H1 (cell line): ENCODE results near the gene CIROP. TPM values are rescaled to one million over a fixed set of nuclear protein-coding genes. Genes with fewer than 3 reads are reported as not detected.

Source experiments
- CTCF ChIA-PET: fragments of 300-600 bp; sonication (Branson Sonifier 250); formaldehyde crosslinking; loops from one replicate; lab custom pipeline; 2021; ENCODE audit not compliant: partially characterized antibody; lab: Charles Lee
- POLR2A ChIA-PET: fragments of 300-600 bp; sonication (Branson Sonifier 250); formaldehyde crosslinking; loops from one replicate; lab custom pipeline; 2021; ENCODE audit warnings: inconsistent platforms; ENCODE audit not compliant: partially characterized antibody; lab: Charles Lee
- DNase-seq, 2 experiments: peaks; one replicate each; pipeline versions ENCODE4 v3.0.0 to v3.0.0-alpha.2; 2010 to 2022; ENCODE audit warnings: low spot score in 2 of 2, low read depth in 1 of 2, mixed read lengths in 1 of 2
- FAIRE-seq: peaks from 2 replicates; lab custom pipeline; 2011; peaks lifted over from hg19 to GRCh38; lab: Jason Lieb, UNC
- H2AFZ ChIP-seq: 2 replicates; pipeline ENCODE4 v1.8.1; 2012; ENCODE audit warnings: low read length, inconsistent platforms
- H2AK5ac ChIP-seq: 2 replicates; pipeline ENCODE4 v1.6.1; 2013; ENCODE audit warnings: low read depth, low read length
- H2BK120ac ChIP-seq: replicated peaks from 2 replicates; pipeline ENCODE3; 2013; ENCODE audit warnings: low read depth, low read length, inconsistent platforms
- H2BK12ac ChIP-seq: 2 replicates; pipeline ENCODE4 v1.6.1; 2013; ENCODE audit warnings: low read depth, low read length
- H2BK15ac ChIP-seq: 2 replicates; pipeline ENCODE4 v1.6.1; 2013; ENCODE audit warnings: low read length
- H2BK20ac ChIP-seq: 2 replicates; pipeline ENCODE4 v1.6.1; 2013; ENCODE audit warnings: low read length
- H2BK5ac ChIP-seq: 2 replicates; pipeline ENCODE4 v1.6.1; 2013; ENCODE audit warnings: low read depth, low read length
- H3K14ac ChIP-seq: 2 replicates; pipeline ENCODE4 v1.6.1; 2013; ENCODE audit warnings: inconsistent platforms; ENCODE audit not compliant: insufficient read length
- H3K18ac ChIP-seq: 2 replicates; pipeline ENCODE4 v1.6.1; 2013; ENCODE audit warnings: low read length; ENCODE audit errors: extremely low read depth
- H3K23ac ChIP-seq: 2 replicates; pipeline ENCODE4 v1.6.1; 2013; ENCODE audit warnings: inconsistent platforms; ENCODE audit not compliant: insufficient read length
- H3K23me2 ChIP-seq: 2 replicates; pipeline ENCODE4 v1.6.1; 2013; ENCODE audit warnings: low read depth, low read length
- H3K27ac ChIP-seq: 2 replicates; pipeline ENCODE4 v1.6.1; 2011; ENCODE audit warnings: low read depth, low read length, inconsistent platforms
- H3K27me3 ChIP-seq, 4 experiments: replicated peaks in 1 of 4; 1 replicate in 1 of 4; 2 replicates in 3 of 4; pipeline versions ENCODE4 v1.6.1 to v1.8.1; 2011 to 2013; ENCODE audit warnings: low read length in 3 of 4, mild to moderate bottlenecking in 3 of 4, inconsistent platforms in 2 of 4, mixed read lengths in 2 of 4, moderate library complexity in 1 of 4; ENCODE audit not compliant: control insufficient read depth in 3 of 4, insufficient read depth in 3 of 4; ENCODE audit errors: extremely low read depth in 1 of 4
- H3K36me3 ChIP-seq, 4 experiments: 2 replicates each; pipeline versions ENCODE4 v1.6.1 to v1.8.1; 2011 to 2013; ENCODE audit warnings: mild to moderate bottlenecking in 4 of 4, low read length in 3 of 4, moderate library complexity in 2 of 4, control low read depth in 1 of 4, inconsistent platforms in 1 of 4; ENCODE audit not compliant: insufficient read depth in 4 of 4, control insufficient read depth in 2 of 4
- H3K4ac ChIP-seq: replicated peaks from 2 replicates; pipeline ENCODE3; 2013; ENCODE audit warnings: low read length, low read depth, mixed read lengths, inconsistent platforms; ENCODE audit not compliant: insufficient read length
- H3K4me1 ChIP-seq, 4 experiments: replicated peaks in 1 of 4; 1 replicate in 1 of 4; 2 replicates in 3 of 4; pipeline versions ENCODE4 v1.6.1 to v1.8.1; 2011 to 2013; ENCODE audit warnings: low read length in 3 of 4, inconsistent platforms in 2 of 4, mixed read lengths in 1 of 4; ENCODE audit not compliant: insufficient read depth in 4 of 4, control insufficient read depth in 3 of 4
- H3K4me2 ChIP-seq, 2 experiments: 2 replicates each; pipeline versions ENCODE4 v1.6.1 to v1.8.1; 2011 to 2013; ENCODE audit warnings: low read depth in 2 of 2, low read length in 2 of 2, control low read depth in 1 of 2, inconsistent platforms in 1 of 2, mild to moderate bottlenecking in 1 of 2; ENCODE audit not compliant: insufficient read depth in 1 of 2
- H3K4me3 ChIP-seq, 4 experiments: fragments of 200-600, 300-600 bp in 1 of 4; sonication (generic), shearing (Covaris generic), sonication (Bioruptor Twin) in 1 of 4; 2 replicates each; pipeline versions ENCODE4 v1.5.1 to v1.8.1; 2011 to 2016; ENCODE audit warnings: low read length in 4 of 4, low read depth in 3 of 4, control low read depth in 2 of 4, inconsistent platforms in 2 of 4, mild to moderate bottlenecking in 2 of 4, mixed read lengths in 1 of 4, moderate library complexity in 1 of 4; ENCODE audit not compliant: insufficient read depth in 2 of 4; ENCODE audit errors: extremely low read depth in 1 of 4
- H3K56ac ChIP-seq: replicated peaks from 2 replicates; pipeline ENCODE3; 2013; ENCODE audit warnings: low read depth, mild to moderate bottlenecking, mixed read lengths, low read length, inconsistent platforms; ENCODE audit not compliant: insufficient read length
- H3K79me1 ChIP-seq: 2 replicates; pipeline ENCODE4 v1.6.1; 2013; ENCODE audit warnings: low read depth, low read length, control low read depth
- H3K79me2 ChIP-seq, 2 experiments: 2 replicates each; pipeline versions ENCODE4 v1.6.1 to v1.8.1; 2012 to 2013; ENCODE audit warnings: low read length in 2 of 2, mild to moderate bottlenecking in 2 of 2, inconsistent platforms in 1 of 2; ENCODE audit not compliant: insufficient read depth in 2 of 2, control insufficient read depth in 1 of 2
- H3K9ac ChIP-seq, 4 experiments: replicated peaks in 1 of 4; 1 replicate in 1 of 4; 2 replicates in 3 of 4; pipeline versions ENCODE4 v1.6.1 to v1.8.1; 2011 to 2013; ENCODE audit warnings: low read depth in 3 of 4, low read length in 3 of 4, control low read depth in 2 of 4, mild to moderate bottlenecking in 2 of 4, moderate library complexity in 2 of 4, inconsistent platforms in 1 of 4; ENCODE audit errors: extremely low read depth in 1 of 4
- H3K9me3 ChIP-seq, 2 experiments: 2 replicates each; pipeline versions ENCODE4 v1.6.1 to v1.8.1; 2012 to 2013; ENCODE audit warnings: mild to moderate bottlenecking in 2 of 2, moderate library complexity in 2 of 2, control low read depth in 1 of 2, inconsistent platforms in 1 of 2, low read depth in 1 of 2, low read length in 1 of 2, mixed read lengths in 1 of 2; ENCODE audit not compliant: insufficient read depth in 2 of 2
- H4K20me1 ChIP-seq, 2 experiments: replicated peaks in 1 of 2; 2 replicates each; pipeline versions ENCODE3 to v1.8.1; 2011 to 2013; ENCODE audit warnings: inconsistent platforms in 2 of 2, low read length in 2 of 2, mild to moderate bottlenecking in 1 of 2; ENCODE audit not compliant: insufficient read depth in 2 of 2, control insufficient read depth in 1 of 2
- H4K5ac ChIP-seq: 2 replicates; pipeline ENCODE4 v1.6.1; 2013; ENCODE audit warnings: low read length, low read depth, mixed read lengths, inconsistent platforms; ENCODE audit not compliant: insufficient read length
- H4K8ac ChIP-seq: 2 replicates; pipeline ENCODE4 v1.8.0; 2013; ENCODE audit warnings: mild to moderate bottlenecking, moderate library complexity, low read length, inconsistent platforms; ENCODE audit not compliant: insufficient read depth; ENCODE audit errors: extremely low read depth
- H4K91ac ChIP-seq: replicated peaks from 2 replicates; pipeline ENCODE3; 2013; ENCODE audit warnings: low read length, mixed read lengths, inconsistent platforms; ENCODE audit not compliant: insufficient read length
- BRCA1 ChIP-seq: IDR thresholded peaks from 2 replicates; pipeline ENCODE4 v1.6.1; 2012; ENCODE audit warnings: low read depth, low read length, improper control_type of control experiment
- HDAC6 ChIP-seq: IDR thresholded peaks from one replicate; pipeline ENCODE4 v1.7.1; 2012; ENCODE audit warnings: low read depth, mild to moderate bottlenecking, inconsistent platforms, low read length, moderate library complexity
- JUN ChIP-seq: IDR thresholded peaks from 2 replicates; pipeline ENCODE4 v1.6.1; 2011; ENCODE audit warnings: low read depth, mild to moderate bottlenecking, improper control_type of control experiment, low read length
- POLR2A ChIP-seq, 2 experiments: IDR thresholded peaks; 1 replicate in 1 of 2; 2 replicates in 1 of 2; pipeline ENCODE4 v1.6.1; 2011; ENCODE audit warnings: low read depth in 2 of 2, low read length in 2 of 2, mild to moderate bottlenecking in 2 of 2; ENCODE audit errors: control extremely low read depth in 1 of 2
- WGBS, 2 experiments: shearing (Covaris generic) in 1 of 2; methylation state at CpG; one replicate each; pipeline versions ENCODE4 v1.1.6 to v1.1.7; 2013 to 2015; ENCODE audit warnings: low lambda C conversion rate in 2 of 2, mixed read lengths in 2 of 2, inconsistent platforms in 1 of 2, low coverage in 1 of 2, missing lambda C conversion rate in 1 of 2; ENCODE audit not compliant: insufficient replicate concordance in 2 of 2, insufficient coverage in 1 of 2, insufficient read length in 1 of 2; ENCODE audit errors: extremely low coverage in 1 of 2, missing lambda C conversion rate in 1 of 2; 5-methylcytosine and 5-hydroxymethylcytosine counted together
- polyA plus RNA-seq, 7 experiments: library from polyadenylated mRNA; depleted of rRNA in 3 of 7; stranded (reverse) in 5 of 7; unstranded in 2 of 7; fragments of >200 nt in 5 of 7; fragments of 200-250 nt in 2 of 7; gene quantifications; 1 replicate in 5 of 7; 2 replicates in 1 of 7; 4 replicates in 1 of 7; pipeline versions ENCODE4 v1.2.1 to v1.2.3, GENCODE V29; 2011 to 2013; ENCODE audit warnings: missing spikeins in 2 of 7, mixed read lengths in 2 of 7
- total RNA-seq: library from RNA; stranded (reverse); fragmentation: NEBNext Ultra II Directional; extraction: Animal tissue kit (Norgen Biotek cat#: 25700); gene quantifications from 2 replicates; pipeline ENCODE4 v1.2.1, GENCODE V29; 2021

Gene CIROP
- total and polyA plus RNA-seq, 2 of the 8 experiments (the other 6 are each of a cell fraction or from before 2014, with no cell fraction given) = 0.06 TPM; not detected in 1

GRCh38 chr14:23136566-23137133 lies 31.9 kb upstream of the CIROP start:
- FAIRE-seq (no peak), DNase-seq (no peak)
- no peak overlapping the region for H2AFZ ChIP-seq
- ChIA-PET CTCF (interaction anchor here (0.9 to 1.5 kb wide), 2 partner anchors 50 to 131 kb away, joined by 3 to 10 read pairs; no protein-coding TSS in a partner anchor), POLR2A (interaction anchor here (1.0 to 2.2 kb wide), 2 partner anchors 11 to 27 kb away, joined by 3 to 9 read pairs; no protein-coding TSS in a partner anchor)
- H3K9me3 ChIP-seq = no peaks in the 10 kb centered on the region
- H3K79me2 ChIP-seq = no peaks in the 10 kb centered on the region
- H3K4me1 ChIP-seq = no peaks in the 10 kb centered on the region
- no peak overlapping the region for H3K56ac ChIP-seq
- no peaks in the 10 kb centered on the region for H3K27me3 ChIP-seq
- H3K14ac ChIP-seq = no peak overlapping the region
- no peaks in the 10 kb centered on the region; the same call in 1 of the 2 replicates for H3K23me2 ChIP-seq
- H2BK15ac ChIP-seq = no peak overlapping the region
- no peak overlapping the region for H3K4me3 ChIP-seq
- no peak overlapping the region for H2BK5ac ChIP-seq
- H3K4ac ChIP-seq = no peak overlapping the region
- no peak overlapping the region for H3K18ac ChIP-seq
- no peak overlapping the region for H2AK5ac ChIP-seq
- H3K27ac ChIP-seq = no peak overlapping the region
- no peak overlapping the region for H2BK20ac ChIP-seq
- H4K91ac ChIP-seq = no peak overlapping the region
- H3K36me3 ChIP-seq = peaks cover 5 to 39% (median 25%) of the 10 kb centered on the region in 4 experiments; a peak in 6 of 8 replicates
- H3K23ac ChIP-seq = no peak overlapping the region
- H2BK120ac ChIP-seq = no peak overlapping the region
- peaks cover 2 to 3% of the 10 kb centered on the region in 2 experiments for H4K20me1 ChIP-seq
- H3K9ac ChIP-seq = no peak overlapping the region
- TF ChIP-seq BRCA1 (no peak), POLR2A (IDR thresholded peaks at IDR 0.05; ENCODE audit: control extremely low read depth in 1 of 2, low read depth in 2 of 2, low read length in 2 of 2) (no peak), JUN (no peak), HDAC6 (no peak)
- H3K79me1 ChIP-seq = no peaks in the 10 kb centered on the region
- no peak overlapping the region for H4K8ac ChIP-seq
- H4K5ac ChIP-seq = no peak overlapping the region
- no peak overlapping the region for H3K4me2 ChIP-seq
- WGBS, 2 experiments = 96% methylated on average over 14 of the region's 16 CpGs; no CpG with 5 or more reads in 1 of the 2 experiments
- H2BK12ac ChIP-seq = no peak overlapping the region
